GM12892 (cell line): ENCODE results near the gene RNU6-9.

Experiments
- POLR2A ChIP-seq: IDR thresholded peaks from 2 replicates; pipeline ENCODE4 v1.6.1; 2011; ENCODE audit warnings: low read depth, low read length, control low read depth
- POLR2AphosphoS5 ChIP-seq: IDR thresholded peaks from 2 replicates; pipeline ENCODE4 v1.6.1; 2011; ENCODE audit warnings: low read depth, low read length, control low read depth
- TAF1 ChIP-seq: IDR thresholded peaks from 2 replicates; pipeline ENCODE4 v1.6.1; 2011; ENCODE audit warnings: low read depth, mild to moderate bottlenecking, control low read depth, low read length, borderline replicate concordance

GRCh38 chr19:882871-883497, 10.3 kb upstream of the RNU6-9 start:
- no peak for TF ChIP-seq POLR2A
- no peak for TF ChIP-seq TAF1
- TF ChIP-seq POLR2AphosphoS5, result no peak
